ENCODE data around the gene FAM177B.

FAM177B gene

DNA sequence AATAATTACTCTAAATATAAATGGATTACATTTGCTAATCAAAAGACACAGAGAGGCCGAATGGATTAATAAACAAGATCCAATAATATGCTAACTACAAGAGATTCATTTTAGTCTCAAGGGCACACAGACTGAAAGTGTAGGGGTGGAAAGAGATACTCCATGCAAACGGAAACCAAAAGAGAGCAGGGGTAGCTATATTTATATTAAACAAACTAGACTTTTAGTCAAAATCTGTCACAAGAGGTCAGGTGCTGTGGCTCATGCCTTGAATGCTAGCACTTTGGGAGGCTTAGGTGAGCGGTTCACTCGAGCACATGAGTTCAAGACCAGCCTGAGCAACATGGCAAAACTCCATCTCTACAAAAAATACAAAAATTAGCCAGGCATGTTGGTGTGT, 44.2 kb downstream of the FAM177B start:
- no peak for DNase-seq (ENCODE audit: low read depth)
- H3K4me3 ChIP-seq (ENCODE audit: low read depth, low read length), result no peak overlapping the region

DNA sequence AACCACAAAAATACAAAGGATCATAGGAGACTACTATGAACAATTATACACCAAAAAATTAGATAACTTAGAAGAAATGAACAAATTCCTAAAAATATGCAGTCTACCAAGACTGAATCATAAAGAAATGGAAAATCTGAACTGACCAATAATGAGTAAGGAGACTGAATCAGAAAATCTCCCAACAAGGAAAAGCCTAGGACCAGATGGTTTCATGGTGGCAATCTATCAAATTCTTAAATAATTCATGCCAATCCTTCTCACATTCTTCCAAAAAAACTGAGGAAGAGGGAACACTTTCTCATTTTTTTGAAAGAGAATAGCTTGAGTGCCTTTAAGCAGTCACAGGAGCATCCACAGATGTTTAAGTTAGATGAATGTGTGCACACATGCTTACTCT, 46.0 kb downstream of the FAM177B start:
- DNase-seq (ENCODE audit: low read depth), result no peak
- H3K4me3 ChIP-seq (ENCODE audit: low read depth, low read length), result no peak overlapping the region

DNA sequence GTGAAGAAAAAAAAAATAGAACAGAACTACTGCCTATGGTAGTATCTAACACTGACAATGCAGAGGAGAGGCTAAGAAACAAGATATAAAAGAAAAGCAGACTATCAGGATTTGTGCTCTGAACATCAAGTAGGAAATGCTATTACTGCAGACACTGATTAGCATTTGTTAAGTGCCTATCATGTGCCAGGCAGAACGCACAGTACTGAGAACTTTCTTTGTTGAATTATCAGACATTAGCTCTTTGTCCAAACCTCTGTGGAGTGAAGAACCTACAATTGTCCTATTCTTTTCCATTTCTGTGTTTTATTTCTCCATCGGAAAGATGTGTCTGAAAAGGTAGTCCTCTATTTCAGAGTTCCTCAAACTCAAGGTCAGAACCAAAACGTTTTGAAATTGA, 47.4 kb downstream of the FAM177B start:
- H3K4me3 ChIP-seq (ENCODE audit: low read depth, low read length), result no peak overlapping the region
- no peak for DNase-seq (ENCODE audit: low read depth)

DNA sequence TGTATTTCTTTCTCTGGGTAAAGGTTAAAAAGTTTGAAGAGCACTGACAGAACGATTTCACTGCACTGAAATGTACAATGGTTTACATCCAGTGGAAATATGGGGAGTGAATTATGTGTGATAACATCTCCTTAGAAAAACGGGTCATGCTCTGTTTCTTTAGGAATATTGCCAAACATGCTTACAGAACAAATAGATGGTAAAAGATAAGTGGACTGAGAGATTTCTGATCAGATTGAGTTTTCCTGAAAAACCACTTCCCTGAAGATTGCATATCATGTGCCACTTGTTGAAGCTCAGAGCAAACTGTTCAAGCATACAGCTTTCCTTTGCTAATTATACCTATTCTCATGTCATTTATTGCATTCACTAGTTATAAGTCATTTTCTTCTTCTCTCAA, 47.9 kb downstream of the FAM177B start:
- no peak overlapping the region for H3K4me3 ChIP-seq (ENCODE audit: low read depth, low read length)
- no peak for DNase-seq (ENCODE audit: low read depth)

DNA sequence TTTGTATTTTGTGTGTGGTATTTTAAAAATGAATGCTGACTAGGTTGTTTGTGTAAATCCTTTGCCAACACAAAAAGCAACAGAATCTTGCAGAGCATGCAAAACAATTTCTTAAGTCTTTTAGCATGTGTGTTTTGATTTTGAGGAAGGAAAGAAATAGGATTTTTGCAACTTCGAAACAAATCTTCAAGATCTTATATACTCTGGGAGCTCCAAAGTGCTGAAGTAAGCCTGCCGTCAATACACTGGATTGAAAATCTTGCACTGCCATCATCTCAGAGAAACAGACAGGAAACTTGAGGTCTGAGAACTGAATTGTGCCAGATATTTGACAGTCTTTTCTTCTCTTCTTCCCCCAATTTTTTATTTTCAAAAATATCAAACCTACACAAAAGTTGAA, 48.5 kb downstream of the FAM177B start:
- no peak overlapping the region for H3K4me3 ChIP-seq (ENCODE audit: low read depth, low read length)
- DNase-seq (ENCODE audit: low read depth), result no peak

DNA sequence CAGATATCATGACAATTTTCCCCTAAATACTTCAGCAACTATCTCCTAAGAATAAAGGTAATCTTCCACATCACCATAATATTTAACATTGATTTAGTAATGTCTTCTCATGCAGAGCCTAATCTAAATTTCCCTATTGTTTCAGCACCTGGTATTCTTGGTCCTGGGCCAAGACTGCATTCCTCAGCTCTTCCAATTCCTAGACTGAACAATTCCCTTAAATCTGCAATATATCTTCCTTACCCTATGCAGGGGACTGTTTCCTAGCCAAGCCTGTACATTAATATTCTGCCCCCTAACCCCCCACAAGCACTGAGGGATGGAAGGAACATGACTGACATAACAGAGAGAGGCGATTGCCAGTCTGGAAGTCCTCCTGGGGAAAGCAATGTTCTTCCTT, 49.1 kb downstream of the FAM177B start:
- no peak overlapping the region for H3K4me3 ChIP-seq (ENCODE audit: low read depth, low read length)
- peak; percentile 16 for DNase-seq (ENCODE audit: low read depth)

DNA sequence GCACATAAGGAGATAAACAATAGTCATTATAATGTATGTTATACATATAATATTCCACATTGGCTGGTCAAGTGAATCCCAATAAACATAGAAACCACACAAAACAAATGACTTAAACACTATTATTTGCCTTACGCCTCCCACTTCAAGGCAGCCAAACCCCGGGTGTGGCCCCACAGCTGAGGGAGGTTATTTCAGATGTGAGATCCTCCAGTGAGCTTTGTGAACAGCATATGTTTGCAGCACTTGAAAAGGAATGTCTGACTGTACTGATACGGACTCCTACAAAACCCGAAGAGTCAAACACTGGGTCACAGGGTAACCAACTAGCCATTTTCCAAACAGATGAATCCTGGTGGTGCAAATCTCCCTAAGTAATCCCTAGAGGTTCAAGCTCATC, 50.7 kb downstream of the FAM177B start:
- H3K4me3 ChIP-seq (ENCODE audit: low read depth, low read length), result no peak overlapping the region
- DNase-seq (ENCODE audit: low read depth), result no peak

DNA sequence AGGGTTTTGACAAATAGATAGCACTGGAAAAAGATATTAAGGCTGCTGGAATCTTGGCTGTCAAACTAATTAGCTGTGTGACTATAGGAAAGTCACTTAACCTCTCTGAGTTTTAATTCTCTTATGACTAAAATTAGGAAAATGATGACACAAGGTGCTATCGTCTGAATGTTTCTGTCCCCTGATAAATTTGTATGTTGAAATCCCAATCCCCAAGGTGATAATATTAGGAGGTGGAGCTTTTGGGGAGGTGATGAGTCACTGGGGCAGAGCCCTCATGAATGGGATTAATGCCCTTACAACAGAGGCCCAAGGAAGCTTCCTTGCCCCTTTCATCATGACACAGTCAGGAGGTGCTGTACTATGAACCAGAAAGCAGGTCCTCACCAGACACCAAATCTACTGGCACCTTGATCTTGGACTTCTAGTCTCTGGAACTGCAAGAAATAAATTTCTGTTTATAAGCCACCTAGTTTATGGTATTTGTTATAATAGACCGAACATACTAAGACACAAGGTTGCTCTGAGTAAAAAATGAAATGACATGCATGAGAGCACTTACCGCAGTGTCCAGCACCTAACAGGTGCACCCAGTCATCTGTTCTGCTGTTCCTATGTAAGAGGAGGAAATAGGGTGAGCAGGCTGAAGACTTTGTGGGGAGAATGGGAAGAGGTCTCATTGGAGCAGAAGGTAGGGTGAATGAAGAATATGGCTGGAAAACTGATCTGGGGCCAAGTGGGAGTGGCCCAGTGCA, 51.6 kb downstream of the FAM177B start:
- H3K4me3 ChIP-seq (ENCODE audit: low read depth, low read length), result no peak overlapping the region
- DNase-seq (ENCODE audit: low read depth), result no peak

DNA sequence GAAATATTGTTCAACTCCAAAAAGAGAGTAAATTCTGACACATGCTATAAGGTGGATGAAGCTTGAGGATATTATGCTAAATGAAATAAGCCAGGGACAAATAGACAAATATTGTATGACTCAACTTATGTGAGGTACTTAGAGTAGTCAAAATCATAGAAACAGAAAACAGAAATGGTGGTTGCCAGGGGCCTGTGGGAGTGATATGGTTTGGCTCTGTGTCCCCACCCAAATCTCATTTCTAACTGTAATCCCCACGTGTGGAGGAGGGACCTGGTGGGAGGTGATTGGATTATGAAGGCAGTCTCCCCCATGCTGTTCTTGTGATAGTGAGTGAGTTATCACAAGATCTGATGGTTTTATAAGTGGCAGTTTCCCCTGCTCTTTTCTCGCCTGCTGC, 53.1 kb downstream of the FAM177B start:
- DNase-seq (ENCODE audit: low read depth), result no peak
- no peak overlapping the region for H3K4me3 ChIP-seq (ENCODE audit: low read depth, low read length)

DNA sequence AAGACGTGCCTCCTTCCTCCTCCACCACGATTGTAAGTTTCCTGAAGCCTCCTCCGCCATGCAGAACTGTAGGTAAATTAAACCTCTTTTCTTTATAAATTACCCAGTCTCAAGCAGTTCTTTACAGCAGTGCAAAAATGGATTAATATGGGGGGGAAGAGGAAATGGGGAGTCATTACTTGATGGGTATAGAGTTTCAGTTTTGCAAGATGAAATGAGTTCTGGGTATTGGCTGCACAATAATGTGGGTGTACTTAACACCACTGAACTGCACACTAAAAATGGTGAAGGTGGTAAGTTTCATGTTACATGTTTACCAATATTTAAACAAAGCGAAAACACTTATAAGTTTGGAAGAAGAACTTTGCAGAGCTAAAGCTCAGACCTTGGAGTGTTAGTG, 53.5 kb downstream of the FAM177B start:
- no peak for DNase-seq (ENCODE audit: low read depth)
- no peak overlapping the region for H3K4me3 ChIP-seq (ENCODE audit: low read depth, low read length)

DNA sequence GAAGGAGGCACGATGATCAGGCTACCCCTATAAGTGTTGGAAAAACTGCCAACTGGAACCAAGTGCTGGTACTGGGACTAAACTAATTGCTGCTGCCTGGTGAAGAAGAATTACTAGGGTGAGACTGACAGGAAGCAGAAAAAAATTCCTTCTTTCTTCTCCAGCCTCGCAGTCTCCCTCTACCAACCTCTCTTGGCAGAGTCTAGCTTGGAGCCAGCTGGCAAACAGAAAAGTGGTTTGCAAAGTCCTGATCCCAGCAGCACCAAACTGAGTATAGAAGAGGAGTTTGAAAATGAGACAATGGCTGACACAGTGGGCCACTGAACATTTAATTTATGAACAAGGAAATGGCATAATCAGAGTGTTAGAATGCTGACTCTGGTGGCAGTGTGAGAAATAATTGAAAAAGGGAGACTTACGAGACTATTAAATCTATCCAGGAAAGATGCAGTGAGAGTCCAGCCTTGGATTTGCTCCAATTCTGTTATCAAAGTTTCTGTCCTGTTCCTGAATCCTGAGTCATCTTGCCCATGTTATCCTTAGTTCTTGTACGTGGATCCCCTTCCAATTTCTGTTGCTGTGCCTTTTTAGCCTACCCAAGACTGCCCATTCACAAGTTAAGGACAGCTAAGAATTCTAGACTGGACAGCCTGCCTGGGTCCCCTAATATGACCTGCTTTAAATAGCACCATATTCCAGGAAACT, 54.2 kb downstream of the FAM177B start:
- no peak for DNase-seq (ENCODE audit: low read depth)
- no peak overlapping the region for H3K4me3 ChIP-seq (ENCODE audit: low read depth, low read length)

DNA sequence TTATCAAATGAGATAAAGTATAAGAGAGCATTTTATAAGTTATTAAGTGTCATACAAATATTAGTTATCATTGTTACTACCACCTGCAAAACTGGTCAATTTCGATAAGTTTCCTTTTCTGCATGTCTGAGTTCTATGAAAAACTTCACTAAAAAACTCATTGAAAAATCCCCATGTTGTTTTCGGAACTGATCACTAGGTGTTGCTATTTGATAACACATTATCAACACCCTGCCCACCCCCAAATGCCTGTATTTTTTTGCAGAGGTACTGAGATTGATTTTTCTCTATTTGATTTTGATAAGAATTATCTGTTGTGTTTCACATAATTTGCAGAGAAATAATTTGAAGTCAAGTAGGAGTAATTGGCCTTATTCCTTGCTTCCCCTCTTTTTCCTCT, 55.7 kb downstream of the FAM177B start:
- DNase-seq (ENCODE audit: low read depth), result no peak

DNA sequence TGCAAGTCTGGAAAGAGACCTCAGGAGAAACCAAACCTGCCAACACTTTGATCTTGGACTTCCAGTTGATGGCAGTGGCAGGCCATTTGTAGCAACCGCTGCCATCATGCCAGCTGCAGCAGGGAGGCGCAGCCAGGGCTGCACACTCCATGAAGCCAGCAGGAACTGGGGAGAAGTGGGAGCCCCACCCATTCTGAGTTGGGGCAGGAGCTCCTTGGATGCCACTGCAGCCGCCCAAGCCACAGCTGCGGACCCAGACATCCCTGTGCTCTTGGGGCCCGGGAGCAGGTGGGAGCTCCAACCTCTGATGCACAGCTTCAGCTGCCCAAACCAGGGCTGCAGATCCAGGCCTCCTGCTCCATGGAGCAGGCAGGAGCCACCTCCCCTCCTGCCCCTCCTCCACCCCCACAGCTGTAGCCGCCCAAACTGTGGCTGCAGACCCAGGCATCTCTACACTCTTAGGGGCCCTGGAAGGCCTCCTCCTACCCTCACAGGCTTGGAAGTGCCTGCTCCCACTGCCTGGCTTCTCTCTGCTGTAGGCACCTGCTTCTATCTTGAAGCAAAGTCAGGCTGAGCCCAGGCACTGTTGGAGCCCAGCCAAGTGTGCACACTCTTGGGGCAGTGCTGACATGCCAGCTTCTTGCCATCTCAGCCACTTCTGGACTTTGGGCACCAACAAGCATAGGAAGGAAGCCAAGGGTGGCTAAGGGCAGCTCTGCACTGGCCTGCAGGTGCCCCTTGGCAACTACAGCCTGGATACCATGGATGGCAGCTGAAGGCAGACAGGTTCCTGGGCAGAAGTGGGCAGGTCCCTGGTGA, 57.9 kb downstream of the FAM177B start:
- no peak for DNase-seq (ENCODE audit: low read depth)
- H3K4me3 ChIP-seq (ENCODE audit: low read depth, low read length), result no peak overlapping the region

More for the DNA sequence above, 55.7 kb downstream of the FAM177B start:
- H3K4me3 ChIP-seq (ENCODE audit: low read depth, low read length), result no peak overlapping the region

DNA sequence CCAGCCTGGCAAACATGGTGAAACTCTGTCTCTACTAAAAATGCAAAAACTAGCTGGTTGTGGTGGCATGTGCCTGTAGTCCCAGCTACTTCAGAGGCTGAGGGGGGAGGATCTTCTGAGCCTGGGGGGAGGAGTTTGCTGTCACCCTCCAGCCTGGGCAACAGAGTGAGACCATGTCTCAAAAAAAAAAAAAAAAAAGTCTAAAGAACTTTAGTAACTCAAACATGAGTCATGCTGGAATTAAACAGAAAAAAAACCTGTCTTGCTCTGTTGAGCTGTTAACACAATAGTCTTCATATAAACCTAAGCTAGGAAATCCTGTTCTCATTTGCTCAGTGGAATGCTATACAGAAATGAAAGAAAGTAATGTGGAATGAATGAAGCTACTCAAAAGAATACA, 61.1 kb downstream of the FAM177B start:
- DNase-seq (ENCODE audit: low read depth), result no peak
- no peak overlapping the region for H3K4me3 ChIP-seq (ENCODE audit: low read depth, low read length)

DNA sequence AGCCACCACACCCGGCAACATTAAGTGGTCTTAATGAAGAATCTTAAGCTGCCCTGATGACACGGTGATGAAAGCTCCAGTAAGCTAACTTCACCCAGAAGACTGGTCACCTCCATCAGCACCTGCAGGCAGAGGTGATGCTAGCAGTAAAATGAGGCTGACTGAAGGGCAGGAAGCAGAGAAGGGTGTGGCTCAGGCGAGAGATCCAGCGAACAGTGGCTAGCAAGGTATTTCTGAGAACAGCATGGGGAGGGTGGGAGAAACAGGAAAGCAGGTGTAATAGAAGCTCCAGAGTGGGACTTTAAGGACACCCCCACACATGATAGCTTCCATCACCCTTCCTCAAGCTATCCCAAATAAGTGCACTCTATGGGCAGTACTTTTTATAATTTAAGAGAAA, 62.0 kb downstream of the FAM177B start:
- no peak for DNase-seq (ENCODE audit: low read depth)

More for the DNA sequence above, 62.0 kb downstream of the FAM177B start:
- H3K4me3 ChIP-seq (ENCODE audit: low read depth, low read length), result no peak overlapping the region
